KMS-11 (cell line): Measurements from ENCODE around the gene KCNT1.

Source experiments
- H2AFZ ChIP-seq: fragments of 200-600 bp; sonication (generic); 2 replicates; pipeline ENCODE4 v1.6.1; 2016; ENCODE audit warnings: antibody characterized with exemption, mixed run types, low read depth
- H3K27ac ChIP-seq: fragments of 200-600 bp; sonication (generic); 2 replicates; pipeline ENCODE4 v1.6.1; 2016; ENCODE audit warnings: mild to moderate bottlenecking, mixed run types
- H3K27me3 ChIP-seq: fragments of 200-600 bp; sonication (generic); 2 replicates; pipeline ENCODE4 v1.6.1; 2017; ENCODE audit warnings: mild to moderate bottlenecking, low read depth, mixed run types, moderate library complexity; ENCODE audit not compliant: insufficient read depth
- H3K36me3 ChIP-seq: fragments of 200-600 bp; sonication (generic); 2 replicates; pipeline ENCODE4 v1.6.1; 2017; ENCODE audit warnings: mild to moderate bottlenecking, mixed run types; ENCODE audit not compliant: insufficient read depth
- H3K4me1 ChIP-seq: fragments of 200-600 bp; sonication (generic); 2 replicates; pipeline ENCODE4 v1.6.1; 2016; ENCODE audit warnings: mild to moderate bottlenecking, low read depth, mixed run types; ENCODE audit not compliant: poor library complexity, severe bottlenecking
- H3K4me2 ChIP-seq: fragments of 200-600 bp; sonication (generic); 2 replicates; pipeline ENCODE4 v1.7.0; 2016; ENCODE audit warnings: mild to moderate bottlenecking, mixed run types
- H3K4me3 ChIP-seq: fragments of 200-600 bp; sonication (generic); IDR thresholded peaks from 2 replicates; pipeline ENCODE4 v1.6.1; 2017; ENCODE audit warnings: low read depth, low read length, mixed read lengths; ENCODE audit not compliant: insufficient read depth
- H3K79me2 ChIP-seq: fragments of 200-600 bp; sonication (generic); 2 replicates; pipeline ENCODE4 v1.6.1; 2016; ENCODE audit warnings: low read depth, mixed run types; ENCODE audit not compliant: insufficient read depth
- H3K9ac ChIP-seq: fragments of 200-600 bp; sonication (generic); 2 replicates; pipeline ENCODE4 v1.6.1; 2016; ENCODE audit warnings: mild to moderate bottlenecking, mixed run types
- H4K20me1 ChIP-seq: fragments of 200-600 bp; sonication (generic); 2 replicates; pipeline ENCODE4 v1.6.1; 2016; ENCODE audit warnings: mild to moderate bottlenecking, mixed run types; ENCODE audit not compliant: insufficient read depth
- TF ChIP-seq, protein P1 (sequence below): fragments of 200-600 bp; sonication (generic); conservative IDR thresholded peaks from 2 replicates; pipeline ENCODE4 v1.6.1; 2017; ENCODE audit warnings: low read depth, mild to moderate bottlenecking, antibody characterized with exemption, low read length, moderate library complexity, mixed read lengths

KCNT1 gene

DNA sequence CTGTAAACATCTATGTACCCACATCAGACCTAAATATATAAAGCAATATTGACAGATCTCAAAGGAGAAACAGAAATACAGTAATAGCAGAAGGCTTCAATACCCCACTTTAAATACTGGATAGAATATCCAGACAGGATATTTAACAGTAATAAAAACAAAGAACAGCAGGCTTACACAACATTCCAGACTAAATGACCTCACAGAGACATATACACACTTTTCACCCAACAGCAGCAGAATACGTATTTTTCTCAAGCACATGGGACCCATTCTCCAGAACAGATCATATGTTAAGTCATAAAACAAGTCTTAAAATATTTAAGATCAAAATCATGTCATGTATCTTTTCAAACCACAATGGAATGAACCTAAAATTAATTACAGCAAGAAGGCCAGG is 128.5 kb downstream of the KCNT1 start:
- Histone ChIP-seq H2AFZ (no peak overlapping the region), H3K4me1 (no peaks in the 10 kb centered on the region), H3K27me3 (no peaks in the 10 kb centered on the region), H3K4me2 (no peak overlapping the region), H3K9ac (no peak overlapping the region), H3K4me3 (no peak overlapping the region), H3K27ac (no peak overlapping the region), H3K79me2 (no peaks in the 10 kb centered on the region; the same call in 1 of the 2 replicates), H3K36me3 (no peaks in the 10 kb centered on the region), H4K20me1 (no peaks in the 10 kb centered on the region)
- TF ChIP-seq, protein P1, sequence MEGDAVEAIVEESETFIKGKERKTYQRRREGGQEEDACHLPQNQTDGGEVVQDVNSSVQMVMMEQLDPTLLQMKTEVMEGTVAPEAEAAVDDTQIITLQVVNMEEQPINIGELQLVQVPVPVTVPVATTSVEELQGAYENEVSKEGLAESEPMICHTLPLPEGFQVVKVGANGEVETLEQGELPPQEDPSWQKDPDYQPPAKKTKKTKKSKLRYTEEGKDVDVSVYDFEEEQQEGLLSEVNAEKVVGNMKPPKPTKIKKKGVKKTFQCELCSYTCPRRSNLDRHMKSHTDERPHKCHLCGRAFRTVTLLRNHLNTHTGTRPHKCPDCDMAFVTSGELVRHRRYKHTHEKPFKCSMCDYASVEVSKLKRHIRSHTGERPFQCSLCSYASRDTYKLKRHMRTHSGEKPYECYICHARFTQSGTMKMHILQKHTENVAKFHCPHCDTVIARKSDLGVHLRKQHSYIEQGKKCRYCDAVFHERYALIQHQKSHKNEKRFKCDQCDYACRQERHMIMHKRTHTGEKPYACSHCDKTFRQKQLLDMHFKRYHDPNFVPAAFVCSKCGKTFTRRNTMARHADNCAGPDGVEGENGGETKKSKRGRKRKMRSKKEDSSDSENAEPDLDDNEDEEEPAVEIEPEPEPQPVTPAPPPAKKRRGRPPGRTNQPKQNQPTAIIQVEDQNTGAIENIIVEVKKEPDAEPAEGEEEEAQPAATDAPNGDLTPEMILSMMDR, result no peak

DNA sequence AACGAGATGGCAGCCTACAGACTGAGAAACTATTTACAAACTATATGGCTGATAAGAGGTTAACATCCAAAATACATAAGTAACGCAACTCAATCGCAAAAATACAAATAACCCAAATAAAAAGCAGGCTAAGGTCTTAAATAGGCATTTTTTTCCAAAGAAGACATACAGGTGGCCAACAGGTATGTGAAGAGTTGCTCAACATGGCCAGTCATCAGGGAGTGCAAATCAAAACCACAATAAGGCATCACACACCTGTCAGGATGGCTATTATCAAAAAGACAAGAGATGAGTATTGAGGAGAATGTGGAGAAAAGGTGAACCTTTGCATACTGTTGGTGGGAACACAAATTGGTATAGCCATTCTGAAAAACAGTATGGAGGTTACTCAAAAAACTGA is 131.9 kb downstream of the KCNT1 start:
- no peaks in the 10 kb centered on the region for H3K27me3 ChIP-seq
- H2AFZ ChIP-seq, result no peak overlapping the region
- H3K36me3 ChIP-seq, result no peaks in the 10 kb centered on the region
- TF ChIP-seq, protein P1, result no peak
- H3K4me1 ChIP-seq, result no peaks in the 10 kb centered on the region
- no peaks in the 10 kb centered on the region; the same call in 1 of the 2 replicates for H3K79me2 ChIP-seq
- no peak overlapping the region for H3K9ac ChIP-seq
- no peak overlapping the region for H3K4me2 ChIP-seq
- no peaks in the 10 kb centered on the region for H4K20me1 ChIP-seq
- no peak overlapping the region for H3K4me3 ChIP-seq
- H3K27ac ChIP-seq, result no peak overlapping the region

DNA sequence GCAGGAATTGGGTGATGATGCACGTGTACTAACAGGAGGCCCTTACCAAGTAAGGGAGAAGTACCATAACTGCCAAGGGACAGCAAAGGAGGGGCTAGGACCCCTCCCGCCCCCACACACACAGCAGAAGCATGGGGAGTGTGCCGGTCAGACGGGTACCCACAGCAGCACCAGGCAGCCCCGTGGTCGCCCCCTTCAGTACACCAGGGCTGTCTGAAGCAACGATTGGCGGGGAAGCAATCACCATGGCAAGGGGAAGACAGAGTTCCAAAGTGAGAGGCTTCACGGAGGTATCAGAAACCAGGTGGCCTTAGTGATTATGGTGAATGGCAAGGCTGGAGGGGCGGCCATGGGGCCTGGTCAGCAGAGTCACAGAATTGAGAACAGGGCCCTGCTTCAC is 133.1 kb downstream of the KCNT1 start:
- no peak overlapping the region for H3K9ac ChIP-seq
- H3K27me3 ChIP-seq, result no peaks in the 10 kb centered on the region
- H3K4me2 ChIP-seq, result no peak overlapping the region
- H3K36me3 ChIP-seq, result no peaks in the 10 kb centered on the region
- H3K79me2 ChIP-seq, result no peaks in the 10 kb centered on the region; the same call in 1 of the 2 replicates
- no peak overlapping the region for H2AFZ ChIP-seq
- no peak overlapping the region for H3K27ac ChIP-seq
- TF ChIP-seq, protein P1, result no peak
- no peaks in the 10 kb centered on the region for H4K20me1 ChIP-seq
- no peak overlapping the region for H3K4me3 ChIP-seq
- no peaks in the 10 kb centered on the region for H3K4me1 ChIP-seq

DNA sequence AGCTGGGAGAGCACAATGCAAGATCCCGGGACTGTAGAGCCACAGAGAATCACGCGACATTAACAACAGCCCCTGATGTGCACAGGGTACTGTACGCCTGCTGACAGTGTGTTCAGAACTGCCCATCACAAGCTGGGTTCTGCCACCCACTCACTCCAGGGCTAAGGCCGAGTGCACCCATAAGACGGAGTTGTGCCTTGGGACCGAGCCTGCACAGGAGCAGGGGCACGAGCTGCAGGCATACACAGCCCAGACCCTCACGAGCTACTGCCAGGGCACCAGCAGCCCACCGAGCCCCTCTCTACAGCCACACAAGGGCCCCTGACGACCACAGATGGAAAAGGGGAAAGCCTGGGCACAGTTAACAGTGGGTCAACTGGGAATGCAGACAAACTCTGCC is 137.5 kb downstream of the KCNT1 start:
- H3K36me3 ChIP-seq, result no peaks in the 10 kb centered on the region
- no peaks in the 10 kb centered on the region for H4K20me1 ChIP-seq
- TF ChIP-seq, protein P1, result no peak
- H3K4me1 ChIP-seq, result no peaks in the 10 kb centered on the region
- no peak overlapping the region for H3K27ac ChIP-seq
- H3K4me2 ChIP-seq, result no peak overlapping the region
- no peak overlapping the region for H3K9ac ChIP-seq
- no peaks in the 10 kb centered on the region for H3K79me2 ChIP-seq
- H2AFZ ChIP-seq, result no peak overlapping the region
- H3K27me3 ChIP-seq, result no peaks in the 10 kb centered on the region
- no peak overlapping the region for H3K4me3 ChIP-seq

DNA sequence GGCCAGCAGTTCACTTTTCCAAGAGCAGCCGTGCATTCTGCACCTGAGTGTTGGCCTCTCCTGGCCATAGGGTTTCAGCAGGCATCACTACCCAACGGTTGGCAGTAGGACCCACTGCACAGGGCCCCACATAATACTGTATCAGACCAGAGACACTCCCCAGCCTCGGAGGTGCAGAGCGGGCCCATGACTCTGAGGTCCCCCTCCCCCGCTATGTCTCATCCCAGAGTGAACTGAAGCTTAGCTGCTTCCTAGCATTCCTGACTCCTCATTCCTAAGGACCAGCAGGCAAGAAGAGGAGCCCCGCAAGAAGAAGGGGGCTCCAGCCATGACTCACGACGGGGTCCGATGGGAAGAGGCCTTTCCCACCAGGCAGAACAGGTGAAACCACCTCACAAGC is 138.1 kb downstream of the KCNT1 start:
- no peak overlapping the region for H3K9ac ChIP-seq
- no peak overlapping the region for H3K4me2 ChIP-seq
- H3K27me3 ChIP-seq, result no peaks in the 10 kb centered on the region
- no peaks in the 10 kb centered on the region for H3K4me1 ChIP-seq
- H3K36me3 ChIP-seq, result no peaks in the 10 kb centered on the region
- H3K79me2 ChIP-seq, result no peaks in the 10 kb centered on the region
- TF ChIP-seq, protein P1, result no peak
- no peak overlapping the region for H3K27ac ChIP-seq
- H2AFZ ChIP-seq, result no peak overlapping the region
- H3K4me3 ChIP-seq, result no peak overlapping the region
- H4K20me1 ChIP-seq, result no peaks in the 10 kb centered on the region
